GM19240 (cell line): ENCODE measurements around the gene GPR107.

Experiments
- DNase-seq: peaks from one replicate; pipeline ENCODE4 v3.0.0; 2011; ENCODE audit warnings: low spot score; ENCODE audit not compliant: insufficient read length

GPR107 gene

GRCh38 chr9:130027533-130028365 lies 26.0 kb upstream of the GPR107 start:
- no peak for DNase-seq

GRCh38 chr9:130028493-130029222 lies 25.0 kb upstream of the GPR107 start:
- no peak for DNase-seq

DNA sequence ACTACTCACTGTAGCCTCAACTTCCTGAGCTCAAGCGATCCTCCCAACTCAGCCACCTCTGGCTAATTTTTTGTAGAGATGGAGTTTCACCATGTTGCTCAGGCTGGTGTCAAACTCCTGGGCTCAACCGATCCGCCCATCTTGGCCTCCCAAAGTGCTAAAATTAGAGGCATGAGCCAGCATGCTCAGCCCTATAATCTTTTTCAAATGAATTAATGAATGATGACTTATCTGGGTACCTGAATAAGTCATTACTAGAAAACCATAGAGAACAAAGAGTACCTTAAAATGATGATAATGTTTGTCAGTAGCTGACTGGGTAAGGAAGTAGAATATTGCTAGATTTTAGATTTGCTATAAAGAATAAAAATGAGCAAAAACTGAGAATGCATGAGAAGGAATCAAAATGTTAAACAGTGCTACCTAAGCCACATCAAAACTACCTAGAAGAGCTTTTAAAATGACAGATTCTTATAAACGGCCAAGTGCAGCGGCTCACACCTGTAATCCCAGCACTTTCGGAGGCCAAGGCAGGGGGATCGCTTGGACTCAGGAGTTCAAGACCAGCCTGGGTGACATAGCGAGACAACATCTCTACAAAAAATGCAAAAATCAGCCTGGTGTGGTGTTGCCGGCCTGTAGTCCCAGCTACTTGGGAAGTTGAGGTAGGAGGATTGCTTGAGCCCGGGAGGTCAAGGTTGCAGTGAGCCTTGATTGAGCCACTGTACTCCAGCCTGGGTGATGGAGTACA lies 24.3 kb upstream of the GPR107 start:
- DNase-seq: no peak

GRCh38 chr9:130030651-130031127 lies 23.0 kb upstream of the GPR107 start:
- DNase-seq: no peak

GRCh38 chr9:130034570-130034969 lies 19.1 kb upstream of the GPR107 start:
- no peak for DNase-seq

- DNase-seq: no peak
Observed at GRCh38 chr9:130036099-130036498, 17.6 kb upstream of the GPR107 start.

DNA sequence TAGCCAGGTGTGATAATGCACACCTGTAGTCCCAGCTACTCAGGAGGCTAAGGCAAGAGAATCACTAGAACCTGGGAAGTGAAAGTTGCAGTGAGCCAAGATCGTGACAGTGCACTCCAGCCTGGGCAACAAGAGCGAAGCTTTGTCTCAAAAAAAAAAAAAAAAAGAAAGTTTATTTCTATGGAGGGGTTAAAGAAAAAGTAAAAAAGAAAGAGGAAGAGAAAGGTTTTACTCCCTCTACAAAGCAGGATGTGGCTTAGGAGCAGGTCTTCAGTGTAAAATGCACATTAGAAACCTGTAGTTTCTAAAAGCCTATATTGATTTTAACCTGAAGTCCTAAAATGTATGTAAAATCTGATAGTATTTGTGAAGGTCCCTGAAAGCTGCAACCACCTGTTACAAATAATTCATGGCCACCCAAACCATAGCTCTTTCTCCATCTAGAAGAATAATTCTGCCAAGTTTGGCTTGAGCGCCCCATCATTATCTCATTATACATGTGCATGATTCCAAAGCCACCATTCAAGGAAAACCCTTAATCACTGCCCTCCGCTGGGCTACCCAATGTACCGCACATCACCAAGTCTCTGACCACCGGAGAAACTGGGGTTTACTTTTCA lies 14.1 kb upstream of the GPR107 start:
- DNase-seq: no peak

GRCh38 chr9:130040984-130041647 lies 12.6 kb upstream of the GPR107 start:
- no peak for DNase-seq

- DNase-seq: no peak
Observed at GRCh38 chr9:130041648-130042405, 11.9 kb upstream of the GPR107 start.

- no peak for DNase-seq
Observed at GRCh38 chr9:130042406-130042884, 11.3 kb upstream of the GPR107 start.

DNA sequence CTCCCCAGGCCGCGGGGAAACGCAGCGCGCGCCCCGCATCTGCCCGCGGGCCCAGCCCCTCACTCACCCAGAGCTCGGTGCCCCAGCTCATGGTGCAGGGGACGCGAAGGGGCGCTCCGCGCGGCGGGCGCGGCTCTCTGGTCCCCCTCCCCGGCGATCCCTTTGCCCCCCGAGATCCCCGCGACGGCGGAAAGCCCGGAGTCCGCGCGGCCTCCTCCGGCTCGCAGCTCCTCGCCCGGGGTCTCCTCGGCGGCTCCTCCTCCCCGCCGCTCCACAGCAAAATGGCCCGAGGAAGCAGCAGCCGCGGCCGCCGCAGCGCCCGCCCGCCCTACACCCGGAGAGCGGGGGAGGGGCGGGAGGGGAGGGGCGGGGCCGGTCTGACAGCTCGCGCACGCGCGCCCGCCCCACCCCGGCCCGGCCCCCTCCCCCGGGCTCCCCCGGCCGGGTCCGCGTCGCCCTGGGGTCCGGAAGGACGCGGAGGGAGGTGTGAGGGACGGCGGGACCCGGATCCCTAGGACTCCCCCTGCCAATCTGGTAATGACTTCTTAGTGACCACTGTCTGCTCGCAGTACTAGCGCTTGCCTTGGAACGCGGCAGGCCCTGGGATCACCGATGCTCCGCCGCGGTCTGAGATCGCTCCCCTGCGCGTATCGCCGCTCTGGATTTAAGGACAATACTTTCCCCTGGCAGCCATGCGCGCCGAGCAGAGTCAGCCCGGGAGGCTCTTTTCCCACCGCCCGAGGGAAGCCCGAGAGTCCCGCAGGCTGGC lies 10.6 kb upstream of the GPR107 start, which contains the start of gene FNBP1:
TSS of gene FNBP1 (minus strand) at position 305 of the 769 bp plus-strand sequence. CDS start at position 91, 214 bp downstream.
- peak; percentile 76 for DNase-seq

DNA sequence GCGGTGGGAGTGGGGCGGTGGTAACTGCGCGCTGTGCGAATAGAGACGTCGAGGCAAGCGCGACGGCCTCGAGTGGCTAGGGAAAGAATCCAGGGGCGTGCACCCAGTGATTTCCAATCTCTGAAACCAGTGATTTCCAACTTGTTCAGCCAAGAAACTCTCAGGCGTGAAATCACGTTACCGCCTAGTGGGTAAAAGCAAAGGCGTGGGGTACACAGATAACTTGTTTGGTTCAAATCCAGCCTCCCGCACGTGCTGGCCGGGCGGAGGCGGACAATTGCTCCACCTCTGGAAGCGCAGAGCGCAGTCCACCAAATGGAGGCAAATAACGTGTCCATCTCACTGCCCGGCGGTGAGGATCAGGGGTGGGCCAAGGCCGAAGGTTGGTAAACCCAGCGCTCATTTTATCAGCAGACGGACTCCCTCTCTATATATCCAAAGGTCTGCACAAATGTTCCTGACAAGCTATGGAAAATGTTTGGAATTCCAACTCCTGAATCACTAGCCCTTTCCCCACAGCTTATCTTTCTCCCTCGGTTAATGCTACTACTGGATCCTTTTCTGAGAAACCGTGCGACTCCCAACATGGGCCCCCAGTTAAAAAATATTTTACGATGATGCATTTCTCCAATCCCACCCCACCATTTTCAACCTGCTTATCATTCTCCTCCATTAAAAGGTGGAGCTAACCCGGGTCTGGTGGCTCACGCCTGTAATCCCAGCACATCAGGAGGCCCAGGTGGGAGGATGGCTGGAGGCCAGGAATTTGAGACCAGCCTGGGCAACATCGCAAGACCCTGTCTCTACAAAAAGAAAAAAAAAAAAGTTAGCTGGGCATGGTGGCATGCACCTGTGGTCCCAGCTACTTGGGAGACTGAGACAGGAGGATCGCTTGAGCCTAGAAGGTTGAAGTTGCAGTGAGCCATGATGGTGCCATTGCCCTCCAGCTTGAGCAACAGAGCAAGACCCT lies 9.8 kb upstream of the GPR107 start:
- no peak for DNase-seq

DNA sequence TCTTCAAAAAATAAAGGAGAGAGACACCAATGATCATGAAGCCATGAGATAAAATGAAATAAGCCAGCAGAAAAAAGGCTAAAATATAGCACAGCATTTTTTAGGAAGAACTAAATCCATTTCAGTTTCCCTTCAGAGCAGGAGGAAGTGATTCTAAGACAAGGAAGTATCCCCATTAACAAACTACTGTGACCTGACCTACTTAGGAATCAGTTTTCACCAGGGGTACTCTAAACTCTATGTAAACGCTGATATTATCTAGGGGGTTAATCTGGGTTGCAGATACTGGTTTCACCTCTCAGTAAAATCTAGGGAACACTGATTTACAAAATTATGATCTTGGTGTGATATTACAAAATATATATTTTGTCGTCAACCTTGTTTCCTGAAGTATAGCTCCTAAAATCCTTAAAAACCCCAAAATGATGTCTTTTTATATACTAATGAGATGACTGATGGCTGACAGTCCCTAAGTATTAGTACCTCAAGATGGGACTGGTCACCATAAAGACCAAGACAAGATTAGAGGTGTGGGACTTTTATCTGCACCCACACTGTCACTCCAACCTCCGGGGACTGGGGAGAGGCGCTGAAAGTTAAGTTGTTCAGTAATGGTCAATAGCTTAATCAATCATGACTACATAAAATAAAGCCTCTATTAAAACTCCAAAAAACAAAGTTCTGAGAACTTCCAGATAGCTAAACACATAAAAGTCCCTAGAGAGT lies 7.8 kb upstream of the GPR107 start:
- DNase-seq: no peak

DNA sequence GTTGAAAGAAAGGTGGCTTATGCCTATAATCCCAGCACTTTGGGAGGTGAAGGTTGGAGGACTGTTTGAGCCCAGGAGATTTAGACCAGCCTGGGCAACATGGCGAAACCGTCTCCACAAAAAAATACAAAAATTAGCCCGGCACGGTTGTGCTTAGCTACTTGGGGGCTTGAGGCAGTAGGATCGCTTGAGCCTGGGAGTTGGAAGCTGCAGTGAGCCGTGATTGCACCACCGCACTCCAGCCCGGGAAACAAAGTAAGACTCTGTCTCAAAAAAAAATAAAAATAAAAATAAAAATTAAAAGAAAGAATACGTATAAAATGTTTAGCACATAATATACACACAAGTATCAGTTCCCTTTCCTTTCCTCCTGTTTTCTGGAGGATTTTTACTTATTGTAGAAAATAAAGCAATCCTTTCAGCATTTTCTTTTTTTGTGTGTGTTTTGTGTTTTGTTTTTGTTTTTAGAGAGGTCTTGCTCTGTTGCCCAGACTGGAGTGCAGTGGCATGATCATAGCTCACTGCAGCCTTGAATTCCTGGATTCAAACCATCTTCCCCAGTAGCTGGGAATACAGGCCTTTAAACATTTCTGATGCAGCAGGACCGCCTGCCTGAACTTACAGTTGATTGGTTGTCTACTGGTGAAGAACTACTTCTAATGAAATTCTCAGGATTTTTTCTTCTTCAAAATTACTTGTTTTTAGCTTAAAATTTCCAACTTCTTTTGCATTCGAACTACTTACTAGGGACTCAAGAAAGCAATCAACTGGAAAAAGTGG lies 4.1 kb upstream of the GPR107 start:
- DNase-seq: no peak

DNA sequence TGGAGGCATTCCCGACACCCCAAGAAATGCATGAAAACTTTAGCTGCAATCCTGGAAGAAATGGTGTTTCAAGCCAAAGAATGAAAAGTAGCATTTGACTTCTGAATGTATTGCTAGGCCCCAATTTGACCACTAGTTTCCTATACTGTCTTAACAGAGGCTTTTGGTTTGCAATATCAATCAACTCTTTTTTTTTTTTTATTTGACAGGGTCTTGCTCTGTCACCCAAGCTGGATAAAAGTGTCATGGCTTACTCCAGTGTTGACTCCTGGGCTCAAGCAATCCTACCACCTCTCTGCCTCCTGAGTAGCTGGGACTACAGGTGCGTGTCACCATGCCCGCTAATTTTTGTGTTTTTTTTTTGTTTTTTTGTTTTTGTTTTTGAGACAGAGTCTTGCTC lies 3.2 kb upstream of the GPR107 start:
- DNase-seq: no peak

DNA sequence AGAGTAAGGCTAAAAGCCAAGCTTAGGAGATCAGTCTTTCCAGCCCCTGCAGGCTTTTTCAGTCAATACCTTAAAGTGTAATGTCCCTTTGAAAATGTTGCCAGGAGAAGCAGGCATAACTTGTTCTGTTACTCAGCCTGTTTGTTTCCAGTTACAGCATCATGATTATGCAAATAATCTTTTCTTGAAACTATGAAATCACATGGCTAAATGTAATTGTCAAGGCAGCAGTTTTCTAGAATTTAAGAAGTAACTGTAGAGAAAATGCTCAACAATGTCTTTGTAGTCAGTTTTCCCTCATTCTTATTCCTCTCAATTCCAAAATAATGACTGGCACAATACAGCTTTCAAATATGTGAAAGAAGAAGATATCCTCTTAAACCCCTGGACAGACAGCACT lies 1.9 kb upstream of the GPR107 start:
- no peak for DNase-seq
